Esophagus muscularis mucosa (tissue), 3 donors: ENCODE results near the gene CXorf51A.
"Not testable (repeated sequence)": the region's sequence is repeated elsewhere in the genome, so short reads cannot be mapped to it uniquely, and the experiment has no call there.

Experiments used
- CTCF ChIP-seq, 3 experiments: fragments of 200-600 bp in 2 of 3; fragments of 450-650 bp in 1 of 3; sonication (generic) in 2 of 3; IDR thresholded peaks; one replicate each; pipeline ENCODE4 v1.5.1; 2017 to 2019; ENCODE audit warnings: antibody characterized with exemption in 3 of 3, mild to moderate bottlenecking in 2 of 3, moderate library complexity in 1 of 3
- POLR2A ChIP-seq: fragments of 450-650 bp; IDR thresholded peaks from one replicate; pipeline ENCODE4 v1.6.1; 2017; ENCODE audit warnings: antibody characterized with exemption, moderate library complexity, mild to moderate bottlenecking, low read depth
- POLR2AphosphoS5 ChIP-seq, 2 donors: sonication (generic); formaldehyde crosslinking; IDR thresholded peaks; one replicate each; pipeline ENCODE4 v1.6.1; 2017; ENCODE audit warnings: antibody characterized with exemption in 2 of 2

GRCh38 chrX:146814644-146815043 is at the start of gene CXorf51A:
- TF ChIP-seq CTCF (IDR thresholded peaks at IDR 0.05); POLR2A; POLR2AphosphoS5 (IDR thresholded peaks at IDR 0.05): not testable (repeated sequence)
